GM19043 (cell line): ENCODE data around the gene KIF26A.
"Not testable (repeated sequence)": the region's sequence is repeated elsewhere in the genome, so short reads cannot be mapped to it uniquely, and the experiment has no call there.

ENCODE experiments used
- ATAC-seq: cut with Tn5 transposase; IDR thresholded peaks from one replicate; pipeline ENCODE4 v1.9.1; 2021; ENCODE audit warnings: low read depth; ENCODE audit not compliant: unreplicated experiment

The KIF26A gene

DNA sequence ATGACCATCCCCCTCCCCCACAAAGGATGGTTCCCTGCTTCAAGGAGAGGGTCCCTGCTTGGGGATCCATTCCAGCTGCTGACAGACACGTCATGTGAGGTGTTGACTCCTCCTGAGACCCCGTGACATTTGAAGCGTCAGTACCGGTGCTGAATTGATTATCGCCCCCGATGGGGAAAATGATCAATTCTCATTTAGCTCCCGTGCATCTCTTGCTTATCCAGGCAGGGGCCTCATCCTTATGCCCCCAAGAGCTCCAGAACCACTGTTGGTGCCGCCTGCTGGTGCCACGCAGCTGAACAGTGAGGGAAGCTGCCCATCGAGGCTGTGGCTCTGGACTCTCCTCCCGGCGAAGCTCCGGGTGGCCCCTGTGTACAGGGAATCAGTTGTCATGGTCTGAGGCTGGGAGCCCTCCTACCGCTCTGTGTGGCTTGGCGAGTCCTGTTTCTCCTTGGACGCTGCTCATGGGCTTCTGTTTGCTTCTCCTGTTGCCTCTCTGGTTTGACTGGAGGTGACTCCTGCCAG is 4.6 kb downstream of the KIF26A start:
- ATAC-seq = no peak

DNA sequence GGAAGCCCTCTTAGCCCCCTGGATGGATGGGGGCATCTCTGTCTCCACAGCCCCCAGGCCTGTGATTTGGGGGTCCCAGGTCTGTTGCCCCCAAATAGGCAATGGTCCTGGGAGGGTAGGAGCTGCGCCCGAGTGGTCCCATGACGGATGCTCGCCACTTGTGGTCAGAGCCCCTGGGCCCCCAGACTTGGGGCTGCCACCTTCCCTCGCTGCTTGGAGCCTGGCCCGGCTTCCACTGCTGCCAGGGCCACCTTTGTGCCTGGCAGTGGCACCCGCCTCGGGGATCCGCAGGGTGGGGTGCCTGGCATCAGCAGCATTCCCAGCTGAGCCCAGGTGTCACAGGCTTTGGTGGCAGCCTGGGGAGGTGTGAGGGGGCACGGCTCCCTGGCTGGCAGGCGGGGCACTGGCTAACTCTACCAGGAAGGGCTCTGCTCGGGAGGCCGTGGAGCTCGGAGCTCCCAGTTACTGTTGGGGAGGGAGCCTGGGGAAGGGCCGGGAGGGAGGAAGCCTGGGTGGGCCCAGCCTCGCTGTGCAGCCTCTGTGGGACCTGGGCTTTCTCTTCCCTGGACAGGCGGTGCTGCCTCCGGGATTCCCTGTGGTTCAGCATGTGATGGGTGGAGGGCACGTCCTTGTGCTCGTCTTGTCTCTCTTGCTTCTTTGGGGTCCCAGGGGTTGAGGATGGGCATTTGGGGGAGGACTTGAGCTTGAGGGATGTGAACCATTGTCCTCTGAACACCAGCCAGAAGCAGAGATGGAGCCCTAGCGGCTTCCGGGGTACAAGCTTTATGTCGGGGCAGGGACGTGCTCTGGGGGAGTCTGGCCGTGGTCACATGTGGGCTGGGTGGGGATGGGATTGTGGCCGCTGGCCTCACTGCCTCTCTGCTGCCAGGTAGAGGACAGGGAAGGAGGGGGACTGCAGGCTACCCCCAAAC is 5.4 kb downstream of the KIF26A start:
- ATAC-seq = no peak

DNA sequence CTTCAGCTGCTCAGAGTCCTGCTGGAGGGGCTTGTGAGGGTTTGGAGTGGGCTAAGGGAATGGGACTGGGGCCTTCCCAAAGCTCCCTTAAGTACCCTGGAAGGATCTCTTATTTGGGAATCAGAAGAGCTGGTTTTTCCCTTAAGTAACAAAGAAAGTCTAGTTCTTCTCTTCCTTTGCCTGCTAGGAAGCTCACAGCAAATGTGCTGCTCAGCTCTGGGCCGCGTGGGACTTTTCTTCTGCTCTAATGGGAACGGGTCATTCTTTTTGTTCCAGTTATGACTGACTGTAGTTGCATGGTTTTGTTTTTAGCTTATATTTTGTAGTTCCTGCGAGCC is 6.0 kb downstream of the KIF26A start:
- no peak for ATAC-seq

DNA sequence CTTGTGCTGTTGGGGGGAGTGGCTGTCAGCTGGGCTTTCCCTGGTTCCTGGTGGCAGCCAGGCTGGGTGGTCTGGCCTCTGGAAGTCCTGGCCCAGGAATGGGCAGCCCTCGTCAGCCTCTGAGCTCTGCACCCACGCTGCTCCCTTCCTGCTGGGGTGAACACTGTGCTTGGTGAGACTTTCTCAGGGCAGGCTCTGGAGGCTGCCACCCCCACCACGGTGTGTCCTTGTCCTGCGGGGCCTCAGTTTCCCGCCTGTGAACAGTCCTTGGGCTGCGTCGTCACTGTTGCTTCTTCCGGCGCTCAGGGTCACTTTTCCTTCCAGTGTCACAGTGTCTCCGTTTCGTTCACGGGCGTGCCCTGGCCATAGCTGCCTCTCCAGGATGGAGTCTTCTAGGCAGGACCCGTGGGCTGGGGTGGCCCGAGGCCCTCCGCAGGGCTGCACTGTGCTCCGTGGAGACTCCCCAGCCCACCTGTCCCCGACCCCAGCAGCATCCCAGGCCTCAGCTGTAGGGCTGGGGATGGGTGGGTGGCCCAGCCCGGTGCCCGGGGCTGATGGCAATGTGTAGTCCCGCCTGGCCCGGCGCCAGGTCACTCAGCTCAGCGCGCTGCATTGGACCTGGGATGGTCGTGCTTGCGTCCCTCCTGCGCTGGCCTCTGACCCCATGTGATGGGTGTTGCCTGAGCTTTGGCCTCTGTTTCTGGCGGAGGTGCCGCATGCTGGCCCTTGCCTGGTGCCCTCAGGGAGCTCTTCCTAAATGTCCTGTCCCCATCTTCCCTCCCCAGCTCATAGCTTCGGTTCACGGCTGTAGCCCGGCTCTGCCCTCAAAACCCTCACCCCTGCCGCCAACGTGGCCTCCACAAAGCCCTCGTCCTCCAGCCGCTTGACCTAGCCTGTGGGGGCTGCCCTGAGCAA is 6.8 kb downstream of the KIF26A start:
- ATAC-seq = no peak

DNA sequence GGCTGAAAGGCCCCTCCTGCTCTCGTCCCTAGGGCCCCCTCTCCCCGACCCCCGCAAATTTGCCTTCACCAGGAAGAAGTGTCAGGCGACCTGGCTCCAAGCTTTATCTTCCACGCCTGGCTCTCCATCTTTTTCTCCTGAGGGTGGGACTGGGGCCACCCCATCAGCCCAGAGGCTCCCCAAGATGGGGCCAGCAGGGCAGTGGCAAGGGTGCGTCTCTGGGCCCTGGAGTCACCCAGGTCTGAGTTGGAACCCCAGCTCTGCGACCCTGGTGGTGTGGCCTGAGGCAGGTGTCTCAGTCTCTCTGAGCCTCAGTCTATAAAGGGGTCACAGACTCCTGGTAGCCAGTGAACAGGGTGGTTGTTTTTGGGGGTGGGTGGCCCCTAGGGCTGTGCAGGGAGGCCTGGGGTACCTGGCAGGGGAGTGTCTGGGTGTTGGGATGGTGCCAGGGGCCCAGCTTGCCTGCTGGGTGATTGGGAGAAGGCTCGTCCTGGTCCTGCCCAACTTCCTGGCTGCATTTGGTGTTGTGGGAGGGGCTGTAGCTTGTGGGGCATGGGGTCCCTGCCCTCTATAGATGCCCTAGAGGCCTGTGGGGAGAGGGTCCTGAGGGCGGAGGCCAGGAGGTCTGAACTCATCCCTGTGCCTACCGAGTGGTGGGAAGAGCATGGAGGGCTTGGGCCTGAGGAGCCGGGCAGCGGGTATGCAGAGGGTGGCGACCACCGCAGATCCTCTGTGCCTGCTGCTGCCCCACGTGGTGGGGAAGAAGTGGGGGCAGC is 7.6 kb downstream of the KIF26A start:
- no peak for ATAC-seq

DNA sequence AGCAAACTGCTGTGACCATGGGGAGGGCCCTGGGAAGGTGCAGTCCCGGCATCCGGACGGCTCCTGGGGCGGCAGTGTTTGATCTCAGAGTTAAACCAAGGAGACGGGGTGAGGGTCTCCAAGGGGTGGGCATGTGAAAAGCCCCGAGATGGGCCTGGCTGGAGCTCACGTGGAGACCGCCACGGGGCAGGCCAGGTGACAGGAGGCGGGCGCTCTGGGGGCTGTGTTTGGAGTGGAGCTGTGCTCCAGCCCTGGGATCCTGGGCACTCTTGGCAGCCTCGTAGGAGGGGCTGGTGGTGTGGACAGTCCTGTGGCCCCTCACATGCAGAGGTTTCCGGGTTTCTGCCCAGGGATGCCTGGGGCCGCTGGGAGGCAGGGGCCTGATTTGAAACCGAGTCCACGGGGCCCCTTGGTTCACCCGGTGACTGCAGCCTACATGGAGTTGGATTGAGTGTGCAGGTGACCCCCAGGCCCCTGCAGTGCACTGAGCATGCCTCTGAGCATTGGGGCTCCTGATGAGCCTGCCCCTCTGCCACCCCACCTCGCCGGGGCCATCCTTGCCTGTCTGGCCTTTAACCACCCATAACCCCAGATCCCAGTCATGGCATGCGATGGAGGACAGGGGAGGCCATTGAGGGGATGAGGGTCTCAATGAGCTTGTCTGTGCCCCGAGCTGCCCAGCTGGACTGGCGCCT is 8.4 kb downstream of the KIF26A start:
- ATAC-seq = no peak

DNA sequence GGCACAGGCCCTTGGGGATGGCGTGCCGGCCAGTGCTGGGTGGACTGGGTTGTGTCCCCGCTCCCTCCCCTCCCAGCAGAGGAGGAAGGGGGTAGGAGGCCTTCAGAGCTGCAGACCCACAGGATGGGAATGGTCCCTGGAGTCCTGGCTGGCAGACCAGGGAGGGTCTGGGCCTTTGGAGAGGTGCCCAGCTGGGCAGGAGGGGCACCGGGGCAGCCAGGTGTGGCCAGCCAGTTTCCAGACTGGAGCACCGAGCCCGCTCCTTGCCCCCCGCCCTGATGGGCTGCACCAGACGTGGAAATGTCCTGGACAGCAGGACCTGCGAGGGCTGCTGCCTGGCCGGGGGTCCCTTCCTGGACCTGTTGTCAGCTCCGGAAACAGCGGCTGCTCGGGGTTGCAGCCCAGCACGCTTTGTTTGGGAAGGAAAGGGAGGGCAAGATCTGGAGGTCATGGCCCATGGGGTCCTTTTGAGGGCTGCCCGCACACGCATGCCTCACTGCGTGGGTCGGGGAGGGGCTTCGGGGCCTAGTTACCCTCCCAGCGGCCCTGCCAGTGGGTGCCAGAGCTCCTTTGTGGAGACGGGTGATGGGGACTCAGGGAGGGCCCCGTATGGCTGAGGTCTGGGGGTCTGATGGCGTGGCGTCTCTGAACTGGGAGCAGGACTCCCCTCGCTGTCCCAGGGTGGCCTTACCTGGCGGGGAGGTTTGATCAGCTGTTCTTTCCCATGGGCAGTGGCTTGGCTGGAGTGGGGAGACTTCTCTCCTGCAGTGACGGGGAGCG is 9.1 kb downstream of the KIF26A start:
- no peak for ATAC-seq

DNA sequence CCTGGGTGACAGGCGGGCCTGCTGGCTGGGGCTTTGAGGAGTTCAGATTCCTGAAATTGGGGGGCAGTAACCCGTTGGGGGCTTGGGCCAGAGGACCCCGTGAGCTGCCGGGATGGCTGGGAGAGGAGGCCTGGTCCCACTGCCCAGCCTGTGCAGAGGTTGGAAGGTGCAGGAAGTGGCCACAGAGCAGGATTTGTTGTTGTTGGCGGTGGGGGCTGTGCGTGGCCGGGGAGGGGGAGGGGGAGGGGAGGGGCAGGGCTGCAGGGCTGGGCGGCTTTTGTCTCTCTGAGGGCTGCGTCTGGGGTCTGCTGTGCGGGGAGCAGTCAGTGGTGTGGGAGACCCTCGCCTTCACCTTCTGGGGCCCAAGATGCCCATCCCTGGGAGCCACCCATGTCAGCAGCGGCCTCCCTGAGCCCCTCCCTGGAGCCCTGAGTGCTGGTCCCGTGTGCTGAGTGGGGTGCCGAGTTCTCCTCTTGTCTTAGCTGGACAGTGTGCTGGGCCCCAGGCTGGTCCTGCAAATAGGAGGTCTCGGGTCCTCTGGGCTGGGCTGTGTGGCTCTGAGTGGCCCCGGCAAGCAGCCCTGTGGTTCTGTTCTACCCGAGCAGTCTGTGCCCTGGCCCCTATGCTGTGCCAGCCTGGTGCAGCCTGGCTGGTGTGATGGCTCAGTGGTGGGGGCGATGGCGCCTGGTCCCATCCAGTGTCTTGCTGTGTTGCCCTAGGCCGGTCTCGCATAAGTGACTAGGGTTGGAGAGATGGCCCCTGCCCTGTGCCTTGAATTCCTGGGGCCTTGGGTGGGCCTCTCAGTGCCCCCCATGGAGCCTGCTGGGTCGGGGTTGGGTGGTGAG is 10.3 kb downstream of the KIF26A start:
- no peak for ATAC-seq

DNA sequence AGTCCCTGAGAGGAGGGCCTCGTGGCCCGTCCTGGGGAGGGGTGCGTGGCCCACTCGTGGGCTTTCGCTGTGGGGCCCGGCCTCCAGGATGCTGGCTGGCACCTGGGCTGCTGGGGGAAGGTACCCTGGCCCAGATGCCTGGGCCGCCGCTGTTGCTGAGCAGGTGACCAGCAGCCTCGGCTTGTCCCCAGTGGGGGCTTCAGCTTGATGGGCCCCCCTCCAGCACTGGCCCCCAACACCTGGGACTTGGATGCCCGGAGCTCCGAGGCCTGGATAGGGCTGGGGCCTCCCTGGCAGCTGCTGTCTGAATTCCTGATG is 10.8 kb downstream of the KIF26A start:
- no peak for ATAC-seq

DNA sequence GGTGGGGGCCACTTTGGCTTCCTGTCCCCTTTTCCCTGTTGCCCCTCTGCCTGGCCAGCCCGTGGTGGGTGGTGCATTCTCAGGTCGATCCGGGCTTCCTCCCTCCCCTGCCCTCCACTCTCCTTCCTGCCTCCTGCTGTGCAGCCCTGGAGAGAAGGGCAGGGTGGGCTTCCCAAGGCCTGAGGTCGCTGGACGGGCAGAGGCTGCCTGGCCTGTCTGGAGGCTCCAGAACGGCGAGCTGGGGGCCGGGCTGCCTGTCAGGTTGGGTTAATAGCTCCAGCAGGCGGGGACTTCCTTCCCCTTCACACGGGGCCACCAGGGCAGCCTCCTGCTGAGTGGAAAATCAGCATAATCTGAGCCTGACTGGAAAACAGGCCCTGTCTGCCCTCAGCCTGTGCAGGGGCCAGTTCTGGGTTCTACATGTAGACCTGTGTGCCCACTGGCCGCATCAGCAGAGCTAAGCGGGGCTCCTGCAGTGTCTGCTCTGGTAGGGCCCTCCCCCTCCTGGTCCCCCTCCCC is 11.3 kb downstream of the KIF26A start:
- ATAC-seq = no peak

DNA sequence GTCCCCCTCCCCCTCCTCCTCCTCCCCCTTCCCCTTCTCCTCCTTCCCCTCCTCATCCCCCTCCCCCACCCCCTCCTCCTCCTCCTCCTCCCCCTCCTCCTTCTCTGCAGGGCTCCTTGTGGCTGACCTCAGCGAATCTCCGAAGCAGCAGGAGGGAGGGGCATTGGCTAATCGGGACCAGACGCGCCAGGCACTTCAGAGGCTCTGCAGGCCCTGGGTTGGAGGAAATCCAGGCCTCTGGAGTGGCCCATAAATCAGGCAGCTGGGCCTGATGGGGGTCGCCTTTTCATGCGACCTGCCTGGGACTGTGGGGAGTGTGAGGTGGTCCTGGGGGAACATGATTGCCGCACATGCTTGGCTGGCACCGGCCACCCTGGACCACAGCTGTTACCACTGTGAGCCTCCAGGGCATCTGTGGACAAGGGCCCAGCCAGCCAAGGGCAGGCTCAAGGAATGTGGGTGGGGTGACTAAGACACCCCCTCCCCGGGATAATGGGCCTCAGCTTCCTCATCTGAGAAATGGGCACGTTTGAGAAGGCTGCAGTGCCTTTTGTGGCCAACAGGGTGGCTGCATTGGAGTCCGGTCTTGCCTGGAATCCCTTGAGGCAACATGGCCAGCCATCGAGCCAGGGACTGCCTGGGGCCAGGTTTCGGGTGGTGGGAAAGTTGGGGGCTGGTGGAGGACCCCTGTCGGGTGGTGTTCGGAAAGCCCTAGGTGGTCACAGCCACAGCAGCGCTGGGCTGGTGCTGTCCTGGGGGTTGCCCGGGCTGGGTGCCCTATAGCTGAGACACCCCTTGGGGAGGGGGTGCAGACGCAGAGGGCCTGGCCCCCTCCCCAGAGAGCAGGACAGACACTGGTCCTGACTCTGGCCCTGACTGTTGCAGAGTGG is 12.0 kb downstream of the KIF26A start:
- ATAC-seq = no peak

DNA sequence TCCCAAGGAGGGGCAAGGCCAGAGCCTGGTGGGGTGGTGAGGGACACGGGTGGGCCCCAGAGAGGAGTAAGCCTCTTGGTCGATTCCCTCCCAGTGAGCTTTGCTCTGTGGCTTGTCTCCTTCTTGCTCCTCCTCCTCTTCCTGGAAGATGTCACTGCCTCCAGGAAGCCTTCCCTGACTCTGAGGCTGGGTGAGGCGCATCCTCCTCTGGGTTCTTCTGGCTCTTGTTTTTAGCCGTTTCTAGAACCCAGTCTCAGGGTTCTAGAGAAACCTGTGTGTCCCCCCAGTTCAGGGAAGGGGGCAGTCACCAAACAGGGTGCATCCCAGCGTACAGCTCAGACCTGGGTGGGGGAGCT is 12.6 kb downstream of the KIF26A start:
- ATAC-seq = no peak

DNA sequence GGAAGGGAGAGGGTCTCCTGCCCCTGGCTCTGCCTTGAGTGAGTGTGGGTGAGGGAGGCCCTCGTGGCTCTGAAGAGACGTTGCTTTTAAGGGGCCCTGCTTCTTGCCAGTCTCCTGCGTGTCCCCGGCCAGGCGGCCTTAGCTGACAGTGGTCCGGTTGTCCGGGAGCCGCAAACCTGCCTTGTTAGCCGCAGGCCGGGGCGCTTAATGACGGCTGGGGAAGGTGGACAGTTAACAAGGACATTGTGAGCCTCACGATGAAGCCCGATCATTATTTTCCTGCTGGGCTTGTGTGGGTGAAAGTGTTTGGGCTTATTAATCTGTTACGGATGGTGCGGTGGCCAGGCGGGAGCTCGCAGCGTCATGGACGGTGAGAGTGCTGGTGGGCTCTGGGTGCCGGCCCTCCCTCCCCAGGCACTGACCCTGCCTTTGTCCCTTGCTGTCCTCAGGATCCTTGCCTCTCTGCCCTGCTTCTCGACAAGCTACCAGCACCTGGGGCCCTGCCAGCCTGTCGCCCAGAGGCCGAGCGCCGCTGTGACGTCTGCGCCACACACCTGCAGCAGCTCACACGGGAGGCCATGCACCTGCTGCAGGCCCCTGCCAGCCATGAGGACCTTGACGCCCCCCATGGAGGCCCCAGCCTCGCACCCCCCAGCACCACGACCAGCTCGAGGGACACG is 13.3 kb downstream of the KIF26A start:
- no peak for ATAC-seq

DNA sequence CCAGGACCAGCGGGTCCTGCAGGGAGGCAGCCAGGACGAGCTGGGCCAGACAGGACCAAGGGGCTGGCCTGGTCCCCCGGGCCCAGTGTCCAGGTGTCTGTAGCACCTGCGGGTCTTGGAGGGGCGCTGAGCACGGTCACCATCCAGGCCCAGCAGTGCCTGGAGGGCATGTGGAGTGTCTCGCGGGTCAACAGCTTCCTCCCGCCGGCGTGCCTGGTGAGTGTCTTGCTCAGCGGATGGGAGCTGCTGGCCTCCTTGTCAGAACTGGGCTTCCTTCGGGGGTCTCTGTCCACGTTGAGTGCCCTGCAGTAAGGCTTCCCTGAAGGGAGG is 13.8 kb downstream of the KIF26A start:
- ATAC-seq = no peak

DNA sequence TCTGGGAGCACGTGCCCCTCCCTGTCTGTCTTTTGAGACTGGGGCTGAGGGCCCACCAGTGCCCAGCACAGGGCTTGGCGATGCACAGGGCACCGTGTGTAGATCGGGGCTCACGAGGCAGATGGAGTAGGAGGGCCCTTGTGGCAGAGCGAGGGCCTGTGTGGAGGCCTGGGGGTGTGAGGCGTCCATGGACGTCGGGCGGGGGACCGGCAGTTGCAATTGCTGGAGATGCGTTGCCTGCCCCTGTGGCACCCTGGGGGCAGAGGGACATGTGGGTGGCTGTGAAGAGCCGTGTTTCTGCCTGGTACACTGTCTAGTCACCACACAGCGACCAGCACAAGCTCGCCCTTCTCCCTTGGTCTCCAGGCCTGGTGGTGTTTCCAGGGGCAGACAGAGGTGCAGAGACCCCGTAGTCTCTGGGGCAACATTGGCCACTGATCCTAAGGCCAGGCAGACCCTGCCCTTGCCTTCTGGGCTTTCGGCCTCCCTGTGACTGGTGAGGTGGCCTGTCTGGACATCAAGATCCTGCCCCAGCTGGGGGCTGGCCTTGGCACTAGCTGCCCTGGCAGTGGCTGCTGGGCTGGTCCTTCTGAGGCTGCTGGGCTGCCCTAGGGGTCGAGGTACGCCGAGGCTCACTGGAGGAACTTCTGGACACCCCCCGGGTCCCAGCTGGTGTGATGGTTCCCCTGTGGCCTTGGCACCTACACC is 14.5 kb downstream of the KIF26A start:
- ATAC-seq = no peak

DNA sequence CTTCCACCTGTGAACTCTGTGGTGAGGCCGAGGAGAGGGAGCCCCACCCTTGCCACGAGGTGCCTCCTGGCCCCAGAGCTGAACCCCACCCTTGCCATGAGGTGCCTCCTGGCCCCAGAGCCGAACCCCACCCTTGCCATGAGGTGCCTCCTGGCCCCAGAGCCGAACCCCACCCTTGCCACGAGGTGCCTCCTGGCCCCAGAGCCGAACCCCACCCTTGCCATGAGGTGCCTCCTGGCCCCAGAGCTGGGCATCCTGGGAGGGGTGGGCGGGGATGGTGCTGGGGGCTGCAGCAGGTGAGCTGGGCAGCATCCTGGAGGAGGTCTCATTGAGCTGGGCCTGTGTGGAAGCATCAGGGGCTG is 15.0 kb downstream of the KIF26A start:
- not testable (repeated sequence) for ATAC-seq

DNA sequence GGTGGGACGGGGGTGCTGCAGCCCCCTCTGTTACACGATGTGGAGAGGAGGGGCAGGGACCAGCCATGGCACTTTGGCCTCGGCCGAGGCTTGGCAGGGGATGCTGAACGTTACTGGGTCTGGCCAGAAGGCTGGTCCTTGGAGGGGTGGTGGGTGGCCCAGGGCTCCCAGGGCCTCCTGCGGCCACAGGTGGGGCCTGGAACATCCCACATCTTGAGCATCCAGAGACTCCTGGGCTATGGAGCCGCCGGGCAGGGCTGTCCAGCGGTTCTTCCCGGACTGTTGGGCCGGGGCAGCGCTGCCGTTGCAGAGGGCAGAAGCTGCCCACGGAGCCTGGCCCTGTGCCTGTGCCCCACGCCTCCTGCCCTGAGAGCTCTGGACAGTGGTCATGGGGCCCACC is 15.9 kb downstream of the KIF26A start:
- no peak for ATAC-seq
